Sigmoid colon (tissue), 3 donors: Measurements from ENCODE around the gene SAA2.
"Not testable (repeated sequence)": the region's sequence is repeated elsewhere in the genome, so short reads cannot be mapped to it uniquely, and the experiment has no call there.

ENCODE experiments used
- POLR2A ChIP-seq, 2 donors: fragments of 450-650 bp; IDR thresholded peaks; one replicate each; pipeline ENCODE4 v1.6.1; 2016; ENCODE audit warnings: antibody characterized with exemption in 2 of 2, mild to moderate bottlenecking in 2 of 2, moderate library complexity in 2 of 2
- TF ChIP-seq, protein P1 (sequence below), 4 experiments: fragments of 450-650 bp in 3 of 4; fragments of 200-600 bp in 1 of 4; IDR thresholded peaks; one replicate each; pipeline ENCODE4 v1.5.1; 2016 to 2019; ENCODE audit warnings: antibody characterized with exemption in 4 of 4, mild to moderate bottlenecking in 3 of 4, moderate library complexity in 2 of 4

DNA sequence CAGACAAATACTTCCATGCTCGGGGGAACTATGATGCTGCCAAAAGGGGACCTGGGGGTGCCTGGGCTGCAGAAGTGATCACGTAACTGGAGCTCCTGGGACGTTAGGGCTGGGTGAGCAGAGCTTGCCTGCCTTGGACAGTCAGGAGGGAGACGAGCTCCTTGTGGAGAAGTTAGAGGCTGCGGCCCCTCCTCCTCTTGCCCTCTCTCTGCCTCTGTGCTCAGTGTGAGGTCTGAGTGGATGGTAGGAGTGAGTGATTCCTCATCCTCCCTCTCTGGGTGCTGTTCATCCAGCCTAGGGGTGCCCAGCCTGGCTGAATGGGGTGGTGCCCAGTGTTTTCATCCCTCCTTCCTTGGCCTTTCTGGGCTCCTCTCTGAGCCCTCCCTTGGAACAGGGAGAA lies 20.8 kb upstream of the SAA2 start:
- TF ChIP-seq, protein P1, sequence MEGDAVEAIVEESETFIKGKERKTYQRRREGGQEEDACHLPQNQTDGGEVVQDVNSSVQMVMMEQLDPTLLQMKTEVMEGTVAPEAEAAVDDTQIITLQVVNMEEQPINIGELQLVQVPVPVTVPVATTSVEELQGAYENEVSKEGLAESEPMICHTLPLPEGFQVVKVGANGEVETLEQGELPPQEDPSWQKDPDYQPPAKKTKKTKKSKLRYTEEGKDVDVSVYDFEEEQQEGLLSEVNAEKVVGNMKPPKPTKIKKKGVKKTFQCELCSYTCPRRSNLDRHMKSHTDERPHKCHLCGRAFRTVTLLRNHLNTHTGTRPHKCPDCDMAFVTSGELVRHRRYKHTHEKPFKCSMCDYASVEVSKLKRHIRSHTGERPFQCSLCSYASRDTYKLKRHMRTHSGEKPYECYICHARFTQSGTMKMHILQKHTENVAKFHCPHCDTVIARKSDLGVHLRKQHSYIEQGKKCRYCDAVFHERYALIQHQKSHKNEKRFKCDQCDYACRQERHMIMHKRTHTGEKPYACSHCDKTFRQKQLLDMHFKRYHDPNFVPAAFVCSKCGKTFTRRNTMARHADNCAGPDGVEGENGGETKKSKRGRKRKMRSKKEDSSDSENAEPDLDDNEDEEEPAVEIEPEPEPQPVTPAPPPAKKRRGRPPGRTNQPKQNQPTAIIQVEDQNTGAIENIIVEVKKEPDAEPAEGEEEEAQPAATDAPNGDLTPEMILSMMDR (IDR thresholded peaks at IDR 0.05): not testable (repeated sequence)
- TF ChIP-seq POLR2A (IDR thresholded peaks at IDR 0.05): not testable (repeated sequence)
